ENCODE results near the gene DCHS2.

- TF ChIP-seq CTCF (conservative IDR thresholded peaks at IDR 0.05), result no peak
- no peak for TF ChIP-seq EZH2 (IDR thresholded peaks at IDR 0.05; ENCODE audit: low read depth)
Measured at GRCh38 chr4:154497889-154498288, 6.3 kb upstream of the DCHS2 start.
